ENCODE results near the gene DENND2A.
"Not testable (repeated sequence)": the region's sequence is repeated elsewhere in the genome, so short reads cannot be mapped to it uniquely, and the experiment has no call there.

Gene DENND2A

GRCh38 chr7:140518370-140519006, 122.1 kb downstream of the DENND2A start:
- DNase-seq = no peak
- no peaks in the 10 kb centered on the region for H3K9me3 ChIP-seq (ENCODE audit: control insufficient read depth, low read length)
- peaks cover 3% of the 10 kb centered on the region for H3K4me1 ChIP-seq (ENCODE audit: control insufficient read depth, insufficient read depth, low read length, poor library complexity, severe bottlenecking)
- H3K27ac ChIP-seq (ENCODE audit: insufficient read depth, low read length, poor library complexity, severe bottlenecking) = no peak overlapping the region
- H3K4me3 ChIP-seq (ENCODE audit: insufficient read depth, low read depth, low read length, poor library complexity, severe bottlenecking) = no peak overlapping the region
- H3K27me3 ChIP-seq (replicated peaks; ENCODE audit: control insufficient read depth, insufficient read depth, low read length, poor library complexity, severe bottlenecking) = no peaks in the 10 kb centered on the region
- no peaks in the 10 kb centered on the region for H3K36me3 ChIP-seq (ENCODE audit: control insufficient read depth, insufficient read depth, low read length)

GRCh38 chr7:140517546-140518369, 122.9 kb downstream of the DENND2A start:
- peak; percentile 22 to 39 (median 37) for DNase-seq
- no peaks in the 10 kb centered on the region for H3K36me3 ChIP-seq (ENCODE audit: control insufficient read depth, insufficient read depth, low read length)
- H3K27me3 ChIP-seq (replicated peaks; ENCODE audit: control insufficient read depth, insufficient read depth, low read length, poor library complexity, severe bottlenecking) = no peaks in the 10 kb centered on the region
- H3K27ac ChIP-seq (ENCODE audit: insufficient read depth, low read length, poor library complexity, severe bottlenecking) = no peak overlapping the region
- peaks cover 3% of the 10 kb centered on the region for H3K4me1 ChIP-seq (ENCODE audit: control insufficient read depth, insufficient read depth, low read length, poor library complexity, severe bottlenecking)
- H3K9me3 ChIP-seq (ENCODE audit: control insufficient read depth, low read length) = no peaks in the 10 kb centered on the region
- no peak overlapping the region for H3K4me3 ChIP-seq (ENCODE audit: insufficient read depth, low read depth, low read length, poor library complexity, severe bottlenecking)

GRCh38 chr7:140512317-140513000, 128.2 kb downstream of the DENND2A start:
- Histone ChIP-seq H3K27ac (ENCODE audit: insufficient read depth, low read length, poor library complexity, severe bottlenecking) (no peak overlapping the region), H3K9me3 (ENCODE audit: control insufficient read depth, low read length) (no peaks in the 10 kb centered on the region), H3K36me3 (ENCODE audit: control insufficient read depth, insufficient read depth, low read length) (no peaks in the 10 kb centered on the region), H3K4me1 (ENCODE audit: control insufficient read depth, insufficient read depth, low read length, poor library complexity, severe bottlenecking) (no peaks in the 10 kb centered on the region), H3K27me3 (replicated peaks; ENCODE audit: control insufficient read depth, insufficient read depth, low read length, poor library complexity, severe bottlenecking) (no peaks in the 10 kb centered on the region), H3K4me3 (ENCODE audit: insufficient read depth, low read depth, low read length, poor library complexity, severe bottlenecking) (no peak overlapping the region)
- DNase-seq = no peak

GRCh38 chr7:140509789-140510188, 130.8 kb downstream of the DENND2A start:
- no peak for DNase-seq
- no peak overlapping the region for H3K27ac ChIP-seq (ENCODE audit: insufficient read depth, low read length, poor library complexity, severe bottlenecking)
- H3K36me3 ChIP-seq (ENCODE audit: control insufficient read depth, insufficient read depth, low read length) = no peaks in the 10 kb centered on the region
- no peaks in the 10 kb centered on the region for H3K27me3 ChIP-seq (replicated peaks; ENCODE audit: control insufficient read depth, insufficient read depth, low read length, poor library complexity, severe bottlenecking)
- H3K4me1 ChIP-seq (ENCODE audit: control insufficient read depth, insufficient read depth, low read length, poor library complexity, severe bottlenecking) = no peaks in the 10 kb centered on the region
- H3K9me3 ChIP-seq (ENCODE audit: control insufficient read depth, low read length) = no peaks in the 10 kb centered on the region
- no peak overlapping the region for H3K4me3 ChIP-seq (ENCODE audit: insufficient read depth, low read depth, low read length, poor library complexity, severe bottlenecking)

GRCh38 chr7:140507556-140507955, 133.1 kb downstream of the DENND2A start:
- H3K27ac ChIP-seq (ENCODE audit: insufficient read depth, low read length, poor library complexity, severe bottlenecking); H3K9me3 ChIP-seq (ENCODE audit: control insufficient read depth, low read length); H3K27me3 ChIP-seq (replicated peaks; ENCODE audit: control insufficient read depth, insufficient read depth, low read length, poor library complexity, severe bottlenecking): not testable (repeated sequence)

GRCh38 chr7:140506788-140507464, 133.7 kb downstream of the DENND2A start:
- H3K36me3 ChIP-seq (ENCODE audit: control insufficient read depth, insufficient read depth, low read length) = no peaks in the 10 kb centered on the region
- no peaks in the 10 kb centered on the region for H3K27me3 ChIP-seq (replicated peaks; ENCODE audit: control insufficient read depth, insufficient read depth, low read length, poor library complexity, severe bottlenecking)
- H3K27ac ChIP-seq (ENCODE audit: insufficient read depth, low read length, poor library complexity, severe bottlenecking) = no peak overlapping the region
- H3K9me3 ChIP-seq (ENCODE audit: control insufficient read depth, low read length) = no peaks in the 10 kb centered on the region
- DNase-seq = no peak
- H3K4me3 ChIP-seq (ENCODE audit: insufficient read depth, low read depth, low read length, poor library complexity, severe bottlenecking) = no peak overlapping the region
- H3K4me1 ChIP-seq (ENCODE audit: control insufficient read depth, insufficient read depth, low read length, poor library complexity, severe bottlenecking) = no peaks in the 10 kb centered on the region

More at GRCh38 chr7:140507556-140507955, 133.1 kb downstream of the DENND2A start:
- not testable (repeated sequence) for H3K4me1 ChIP-seq (ENCODE audit: control insufficient read depth, insufficient read depth, low read length, poor library complexity, severe bottlenecking); DNase-seq; H3K4me3 ChIP-seq (ENCODE audit: insufficient read depth, low read depth, low read length, poor library complexity, severe bottlenecking); H3K36me3 ChIP-seq (ENCODE audit: control insufficient read depth, insufficient read depth, low read length)

DNA sequence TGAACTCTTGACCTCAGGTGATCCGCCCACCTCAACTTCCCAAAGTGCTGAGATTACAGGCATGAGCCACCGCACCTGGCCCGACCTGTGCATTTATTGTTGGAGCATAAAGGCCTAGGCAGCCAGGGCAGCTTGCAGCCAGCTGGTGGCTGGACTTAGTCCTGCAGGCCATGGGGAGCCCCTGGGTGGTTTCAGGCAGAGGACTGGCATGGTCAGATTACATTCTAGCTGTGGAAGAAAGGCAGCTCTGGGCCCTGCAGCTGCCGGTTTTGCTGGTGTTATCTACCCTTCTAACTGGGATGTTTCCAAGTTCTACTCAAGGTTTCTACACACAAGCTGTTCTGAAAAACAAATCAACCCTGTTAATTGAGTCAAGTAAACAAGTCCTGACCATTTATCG, 138.6 kb downstream of the DENND2A start:
- no peak overlapping the region for H3K27ac ChIP-seq (ENCODE audit: insufficient read depth, low read length, poor library complexity, severe bottlenecking)
- DNase-seq = no peak
- no peaks in the 10 kb centered on the region for H3K36me3 ChIP-seq (ENCODE audit: control insufficient read depth, insufficient read depth, low read length)
- H3K4me1 ChIP-seq (ENCODE audit: control insufficient read depth, insufficient read depth, low read length, poor library complexity, severe bottlenecking) = no peaks in the 10 kb centered on the region
- no peaks in the 10 kb centered on the region for H3K27me3 ChIP-seq (replicated peaks; ENCODE audit: control insufficient read depth, insufficient read depth, low read length, poor library complexity, severe bottlenecking)
- no peaks in the 10 kb centered on the region for H3K9me3 ChIP-seq (ENCODE audit: control insufficient read depth, low read length)
- no peak overlapping the region for H3K4me3 ChIP-seq (ENCODE audit: insufficient read depth, low read depth, low read length, poor library complexity, severe bottlenecking)

DNA sequence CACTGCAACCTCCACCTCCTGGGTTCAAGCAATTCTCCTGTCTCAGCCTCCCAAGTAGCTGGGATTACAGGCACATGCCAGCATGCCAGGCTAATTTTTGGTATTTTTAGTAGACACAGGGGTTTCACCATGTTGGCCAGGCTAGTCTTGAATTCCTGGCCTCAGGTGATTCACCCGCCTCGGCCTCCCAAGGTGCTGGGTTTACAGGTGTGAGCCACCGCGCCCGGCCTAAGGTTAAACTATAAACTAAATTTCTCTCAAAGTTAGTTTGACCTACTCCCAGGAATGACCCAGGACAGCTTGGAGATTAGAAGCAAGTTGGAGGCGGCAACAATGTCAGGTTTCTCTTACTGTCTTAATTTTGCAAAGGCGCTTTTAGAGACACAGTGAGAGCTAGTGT, 142.8 kb downstream of the DENND2A start:
- H3K4me3 ChIP-seq (ENCODE audit: insufficient read depth, low read depth, low read length, poor library complexity, severe bottlenecking); H3K4me1 ChIP-seq (ENCODE audit: control insufficient read depth, insufficient read depth, low read length, poor library complexity, severe bottlenecking): not testable (repeated sequence)

GRCh38 chr7:140497241-140497769, 143.3 kb downstream of the DENND2A start:
- Histone ChIP-seq H3K27ac (ENCODE audit: insufficient read depth, low read length, poor library complexity, severe bottlenecking) (no peak overlapping the region), H3K4me1 (ENCODE audit: control insufficient read depth, insufficient read depth, low read length, poor library complexity, severe bottlenecking) (no peaks in the 10 kb centered on the region), H3K4me3 (ENCODE audit: insufficient read depth, low read depth, low read length, poor library complexity, severe bottlenecking) (no peak overlapping the region), H3K9me3 (ENCODE audit: control insufficient read depth, low read length) (no peaks in the 10 kb centered on the region), H3K36me3 (ENCODE audit: control insufficient read depth, insufficient read depth, low read length) (no peaks in the 10 kb centered on the region), H3K27me3 (replicated peaks; ENCODE audit: control insufficient read depth, insufficient read depth, low read length, poor library complexity, severe bottlenecking) (no peaks in the 10 kb centered on the region)
- no peak for DNase-seq

More for the DNA sequence above, 142.8 kb downstream of the DENND2A start:
- H3K27ac ChIP-seq (ENCODE audit: insufficient read depth, low read length, poor library complexity, severe bottlenecking); H3K9me3 ChIP-seq (ENCODE audit: control insufficient read depth, low read length); DNase-seq; H3K27me3 ChIP-seq (replicated peaks; ENCODE audit: control insufficient read depth, insufficient read depth, low read length, poor library complexity, severe bottlenecking); H3K36me3 ChIP-seq (ENCODE audit: control insufficient read depth, insufficient read depth, low read length): not testable (repeated sequence)
